GM19240 (cell line): Measurements from ENCODE around the gene NEDD4L.
"Not testable (repeated sequence)": the region's sequence is repeated elsewhere in the genome, so short reads cannot be mapped to it uniquely, and the experiment has no call there.

Experiments
- DNase-seq: peaks from one replicate; pipeline ENCODE4 v3.0.0; 2011; ENCODE audit warnings: low spot score; ENCODE audit not compliant: insufficient read length

NEDD4L gene

DNA sequence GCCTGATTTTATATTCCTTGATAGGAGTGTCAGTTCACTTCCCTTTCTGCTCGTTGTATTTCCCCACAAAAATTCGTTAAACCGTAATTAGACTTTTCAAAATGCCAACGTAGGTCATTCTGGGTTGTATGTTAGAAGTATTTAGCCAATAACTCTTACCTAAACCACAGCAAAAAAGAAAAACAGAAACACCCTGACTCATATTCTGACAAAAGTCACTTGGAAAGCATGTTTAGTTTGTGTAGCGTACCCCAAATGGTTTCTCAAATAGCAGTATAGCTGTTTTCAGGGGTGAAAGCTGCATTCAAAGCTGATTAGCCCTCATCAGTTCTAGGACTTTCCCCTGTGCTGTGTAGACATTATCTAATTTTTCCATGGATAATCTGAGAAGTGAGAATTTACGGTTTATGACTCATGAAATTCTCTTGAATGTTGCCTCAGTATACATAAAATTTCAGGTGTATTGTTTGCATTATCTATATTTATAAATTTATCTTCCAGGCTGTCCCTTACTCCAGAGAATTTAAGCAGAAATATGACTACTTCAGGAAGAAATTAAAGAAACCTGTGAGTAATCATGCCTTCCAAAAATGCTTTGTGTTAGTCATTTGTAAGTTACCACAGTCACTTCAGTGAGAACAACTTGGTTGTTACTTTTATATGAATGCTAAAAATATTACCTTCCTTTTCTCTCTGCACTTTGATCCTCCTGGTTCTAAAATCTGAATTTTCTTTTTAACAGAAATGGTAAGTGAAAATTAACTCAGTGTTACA, 319.9 kb downstream of the NEDD4L start:
- no peak for DNase-seq

GRCh38 chr18:58364876-58365528, 321.0 kb downstream of the NEDD4L start:
- DNase-seq: no peak

- no peak for DNase-seq
Measured at GRCh38 chr18:58367425-58368140, 323.6 kb downstream of the NEDD4L start.

GRCh38 chr18:58369616-58370015, 325.6 kb downstream of the NEDD4L start:
- no peak for DNase-seq

DNA sequence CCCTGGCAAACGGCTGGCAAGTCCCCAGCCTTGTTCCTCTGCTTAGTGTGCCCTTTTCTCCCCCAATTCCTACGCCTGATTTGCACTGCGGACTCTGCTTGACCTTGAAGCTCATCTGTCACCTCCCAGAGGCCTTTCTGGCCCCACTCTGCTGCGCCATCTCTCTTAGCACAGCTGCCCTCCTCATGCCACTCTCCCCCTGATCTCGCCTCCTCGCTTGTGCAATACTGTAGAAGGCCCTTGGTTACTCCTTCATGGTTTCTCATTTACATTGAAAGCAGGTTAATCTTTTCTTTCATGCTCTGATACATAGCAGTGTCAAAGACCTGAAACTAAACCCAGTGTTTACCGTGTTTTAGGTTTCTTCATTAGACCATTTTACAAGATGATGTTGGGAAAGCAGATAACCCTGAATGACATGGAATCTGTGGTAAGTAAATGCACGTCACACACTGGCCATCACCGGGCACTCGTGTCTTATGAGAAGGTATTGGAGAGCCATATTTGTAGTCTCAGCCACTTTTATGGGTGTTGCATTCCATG, 326.1 kb downstream of the NEDD4L start:
- no peak for DNase-seq

DNA sequence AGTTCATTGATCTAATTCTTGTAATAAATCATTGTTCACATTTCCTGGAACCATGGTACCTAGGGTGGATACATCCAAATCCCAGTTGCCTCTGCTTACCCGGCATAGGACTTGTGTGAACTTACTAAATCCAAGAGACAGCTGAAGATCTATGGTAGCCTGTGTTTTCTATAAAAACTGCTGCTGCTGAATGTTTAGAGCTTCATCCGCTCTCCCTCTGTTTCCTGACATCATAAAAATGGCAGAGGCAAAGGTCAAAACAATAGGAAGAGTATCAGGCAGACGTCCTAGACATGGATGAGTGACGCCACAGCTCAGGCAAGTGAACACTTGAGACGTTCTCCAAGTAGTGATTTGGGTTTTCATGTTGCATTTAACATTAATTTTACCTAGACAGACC, 326.6 kb downstream of the NEDD4L start:
- DNase-seq: no peak

- DNase-seq: no peak
Measured at GRCh38 chr18:58373481-58373880, 329.5 kb downstream of the NEDD4L start.

DNA sequence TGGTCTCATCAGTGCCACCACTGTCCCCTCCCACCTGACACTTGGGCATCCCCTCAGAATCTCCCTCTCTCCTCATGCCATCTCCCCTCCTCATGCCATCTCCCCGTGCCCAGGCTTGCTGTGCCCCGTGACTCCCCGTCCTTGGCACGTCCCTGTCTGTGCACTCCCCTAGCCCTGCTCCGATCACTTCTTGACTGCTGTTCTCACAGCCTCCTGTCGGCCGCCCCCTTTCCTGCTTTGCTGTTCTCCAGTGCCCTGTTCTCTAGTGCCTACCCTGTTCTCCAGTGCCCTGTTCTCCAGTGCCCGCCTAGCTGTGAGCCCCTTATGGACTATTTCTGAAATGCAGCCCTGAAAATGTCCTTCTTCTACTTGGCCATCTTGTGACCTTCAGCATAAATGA, 331.0 kb downstream of the NEDD4L start:
- no peak for DNase-seq

GRCh38 chr18:58378411-58379379, 334.7 kb downstream of the NEDD4L start:
- no peak for DNase-seq

GRCh38 chr18:58379443-58379842, 335.4 kb downstream of the NEDD4L start:
- DNase-seq: no peak

DNA sequence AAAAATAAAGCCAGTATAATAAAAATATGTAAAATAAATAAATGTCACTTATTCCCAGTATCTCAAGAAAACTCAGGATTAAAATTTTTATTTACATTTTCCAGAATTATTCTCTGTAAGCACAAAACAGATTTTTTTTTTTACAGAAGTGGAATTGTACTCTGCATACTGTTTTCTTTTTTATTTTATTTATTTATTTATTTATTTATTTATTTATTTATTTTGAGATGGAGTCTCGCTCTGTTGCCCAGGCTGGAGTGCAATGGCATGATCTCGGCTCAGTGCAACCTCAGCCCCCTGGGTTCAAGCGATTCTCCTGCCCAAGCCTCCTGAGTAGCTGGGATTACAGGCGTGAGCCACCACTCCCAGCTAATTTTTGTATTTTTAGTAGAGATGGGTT, 336.1 kb downstream of the NEDD4L start:
- not testable (repeated sequence) for DNase-seq

GRCh38 chr18:58381676-58382411, 337.8 kb downstream of the NEDD4L start:
- DNase-seq: no peak

DNA sequence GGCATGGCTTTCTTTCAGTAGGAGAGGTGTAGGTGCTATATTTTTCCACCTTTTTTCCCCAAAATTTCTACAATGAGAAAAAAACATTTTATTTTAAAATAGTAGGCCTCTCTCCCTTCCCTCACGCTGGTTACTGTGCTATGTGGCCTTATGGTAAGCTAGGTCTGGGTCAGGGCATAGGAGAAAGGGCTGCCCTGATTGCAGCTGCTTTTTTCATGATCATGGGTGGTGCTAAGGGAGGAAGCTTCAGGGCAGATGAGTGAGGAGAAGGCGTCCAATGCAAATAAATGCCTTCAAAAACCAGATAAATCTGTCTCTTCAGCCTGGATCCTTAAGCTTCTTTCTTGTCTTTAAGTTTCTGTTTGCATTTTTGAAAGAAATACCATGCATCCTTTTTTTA, 338.4 kb downstream of the NEDD4L start:
- no peak for DNase-seq

GRCh38 chr18:58385472-58385871, 341.4 kb downstream of the NEDD4L start:
- DNase-seq: no peak

- no peak for DNase-seq
Measured at GRCh38 chr18:58386780-58387179, 342.8 kb downstream of the NEDD4L start.

GRCh38 chr18:58387716-58388115, 343.7 kb downstream of the NEDD4L start:
- no peak for DNase-seq

DNA sequence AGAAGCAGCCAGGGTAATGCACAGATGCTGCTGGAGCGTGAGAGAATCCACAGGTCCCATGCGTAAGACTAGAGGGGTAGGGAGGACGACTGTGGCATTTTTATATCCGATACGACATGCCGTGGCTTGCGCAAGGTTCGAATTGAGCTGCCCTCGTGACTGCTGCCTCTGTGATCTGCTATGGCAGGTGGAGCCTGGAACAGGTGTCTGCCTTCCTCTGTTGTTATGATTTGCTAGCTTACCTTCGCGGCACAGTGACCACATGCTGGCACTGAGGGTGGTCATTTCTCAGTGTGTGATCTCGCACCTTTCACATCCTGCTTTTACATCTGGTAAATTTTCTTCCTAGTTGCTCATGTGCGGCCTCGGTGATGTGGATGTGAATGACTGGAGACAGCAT, 344.7 kb downstream of the NEDD4L start:
- DNase-seq: no peak

- DNase-seq: no peak
Measured at GRCh38 chr18:58389745-58390144, 345.7 kb downstream of the NEDD4L start.

GRCh38 chr18:58390399-58390798, 346.4 kb downstream of the NEDD4L start:
- no peak for DNase-seq

DNA sequence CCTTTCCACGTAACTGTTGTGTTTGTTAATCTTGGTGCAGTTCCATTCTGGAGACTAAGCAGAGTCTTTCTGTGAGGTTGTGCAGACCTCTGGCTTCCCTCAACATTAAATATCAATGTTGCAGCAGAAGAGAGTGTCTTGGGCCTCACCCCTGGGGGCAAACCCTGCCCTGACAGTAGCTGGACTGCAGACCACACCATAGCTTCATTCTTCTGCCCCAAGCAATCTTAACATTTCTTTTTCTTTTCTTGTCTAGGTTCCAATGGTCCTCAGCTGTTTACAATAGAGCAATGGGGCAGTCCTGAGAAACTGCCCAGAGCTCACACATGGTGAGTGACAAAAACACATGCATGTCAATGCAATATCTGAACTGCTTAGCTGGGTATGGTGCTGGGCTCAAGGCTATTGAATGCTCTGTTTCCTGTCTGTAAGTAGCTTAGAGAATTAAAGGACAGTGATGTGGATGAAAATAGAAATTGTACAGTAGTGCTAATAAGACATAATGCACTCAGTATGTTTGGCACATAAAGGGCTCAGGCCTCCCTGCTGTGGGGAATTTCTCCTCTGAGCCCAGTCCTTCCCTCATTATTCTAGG, 347.3 kb downstream of the NEDD4L start:
- no peak for DNase-seq
